Lower leg skin (tissue), 4 donors: ENCODE measurements around the gene PDLIM5. TPM values are rescaled to one million over a fixed set of nuclear protein-coding genes. Genes with fewer than 3 reads are reported as not detected.
"Not testable (repeated sequence)": the region's sequence is repeated elsewhere in the genome, so short reads cannot be mapped to it uniquely, and the experiment has no call there.

Source experiments
- DNase-seq, 2 donors: peaks; one replicate each; pipeline ENCODE4 v3.0.0-alpha.2; 2019; ENCODE audit warnings: low spot score in 2 of 2
- H3K4me3 ChIP-seq: fragments of 200-600 bp; sonication (generic); 2 replicates; pipeline ENCODE4 v1.5.1; 2017; ENCODE audit warnings: mild to moderate bottlenecking, low read depth; ENCODE audit not compliant: poor library complexity, severe bottlenecking
- CTCF ChIP-seq, 3 donors: fragments of 450-650 bp; IDR thresholded peaks; one replicate each; pipeline ENCODE4 v1.5.1; 2016; ENCODE audit warnings: antibody characterized with exemption in 3 of 3, mild to moderate bottlenecking in 3 of 3, moderate library complexity in 2 of 3
- POLR2A ChIP-seq, 2 donors: fragments of 450-650 bp; IDR thresholded peaks; one replicate each; pipeline ENCODE4 v1.6.1; 2016 to 2017; ENCODE audit warnings: antibody characterized with exemption in 2 of 2, mild to moderate bottlenecking in 1 of 2, moderate library complexity in 1 of 2
- WGBS, 2 donors: methylation state at CpG; one replicate each; pipeline ENCODE4 v1.1.5; 2018; 5-methylcytosine and 5-hydroxymethylcytosine counted together
- intact Hi-C: fragments of 100-400 bp; cut with DNase I; formaldehyde crosslinking; loops from one replicate; pipeline ENCODE4 v1.15.0; 2023; ENCODE audit warnings: low total_unique reads
- total RNA-seq, 4 donors: library from RNA; depleted of rRNA; stranded (reverse); fragments of >200 nt; gene quantifications; one replicate each; pipeline ENCODE4 v1.1.0, GENCODE V29; 2016

The PDLIM5 gene
- total RNA-seq, 4 donors from 2014 or later = 65.8 to 81.4 (median 72.0) TPM

- TF ChIP-seq CTCF (IDR thresholded peaks at IDR 0.05) (no peak), POLR2A (IDR thresholded peaks at IDR 0.05) (no peak)
- H3K4me3 ChIP-seq = no peak overlapping the region
- DNase-seq = no peak
- intact Hi-C loops = no loop called here
Observed at GRCh38 chr4:94466371-94466770, 14.6 kb downstream of the PDLIM5 start.

- DNase-seq = no peak
- intact Hi-C loops = no loop called here
- 87 to 92% methylated on average over 2 of the region's 2 CpGs for WGBS, 2 donors
- TF ChIP-seq POLR2A (IDR thresholded peaks at IDR 0.05) (no peak), CTCF (IDR thresholded peaks at IDR 0.05) (no peak)
- H3K4me3 ChIP-seq = no peak overlapping the region
Observed at GRCh38 chr4:94466923-94467322, 15.2 kb downstream of the PDLIM5 start.

GRCh38 chr4:94468093-94468769 is 16.5 kb downstream of the PDLIM5 start:
- TF ChIP-seq CTCF (IDR thresholded peaks at IDR 0.05) (no peak), POLR2A (IDR thresholded peaks at IDR 0.05) (no peak)
- DNase-seq = no peak
- intact Hi-C loops = no loop called here
- no peak overlapping the region for H3K4me3 ChIP-seq
- WGBS, 2 donors = 75% methylated on average over 4 of the region's 4 CpGs

GRCh38 chr4:94469221-94469784 is 17.6 kb downstream of the PDLIM5 start:
- TF ChIP-seq POLR2A (IDR thresholded peaks at IDR 0.05) = no peak
- no peak for TF ChIP-seq CTCF (IDR thresholded peaks at IDR 0.05)
- no peak for DNase-seq
- WGBS, 2 donors = 73 to 93% methylated on average over 1 of the region's 1 CpG
- intact Hi-C loops = no loop called here
- no peak overlapping the region for H3K4me3 ChIP-seq

- 96 to 98% methylated on average over 4 of the region's 4 CpGs for WGBS, 2 donors
- no peak overlapping the region for H3K4me3 ChIP-seq
- intact Hi-C loops = no loop called here
- no peak for DNase-seq
- TF ChIP-seq POLR2A (IDR thresholded peaks at IDR 0.05) (no peak), CTCF (IDR thresholded peaks at IDR 0.05) (no peak)
Observed at GRCh38 chr4:94470132-94470531, 18.4 kb downstream of the PDLIM5 start.

- DNase-seq, intact Hi-C loops, H3K4me3 ChIP-seq: not testable (repeated sequence)
- 93 to 97% methylated on average over 4 of the region's 4 CpGs for WGBS, 2 donors
Observed at GRCh38 chr4:94470782-94471181, 19.0 kb downstream of the PDLIM5 start.
